ENCODE measurements around the gene SIX5. TPM values are rescaled to one million over a fixed set of nuclear protein-coding genes. Genes with fewer than 3 reads are reported as not detected.

SIX5 gene
- total and polyA plus RNA-seq, 9 of the 15 experiments (the other 6 are each of a cell fraction or from before 2014, with no cell fraction given), result 1.4 to 17.2 (median 7.4) TPM; not detected in 2

DNA sequence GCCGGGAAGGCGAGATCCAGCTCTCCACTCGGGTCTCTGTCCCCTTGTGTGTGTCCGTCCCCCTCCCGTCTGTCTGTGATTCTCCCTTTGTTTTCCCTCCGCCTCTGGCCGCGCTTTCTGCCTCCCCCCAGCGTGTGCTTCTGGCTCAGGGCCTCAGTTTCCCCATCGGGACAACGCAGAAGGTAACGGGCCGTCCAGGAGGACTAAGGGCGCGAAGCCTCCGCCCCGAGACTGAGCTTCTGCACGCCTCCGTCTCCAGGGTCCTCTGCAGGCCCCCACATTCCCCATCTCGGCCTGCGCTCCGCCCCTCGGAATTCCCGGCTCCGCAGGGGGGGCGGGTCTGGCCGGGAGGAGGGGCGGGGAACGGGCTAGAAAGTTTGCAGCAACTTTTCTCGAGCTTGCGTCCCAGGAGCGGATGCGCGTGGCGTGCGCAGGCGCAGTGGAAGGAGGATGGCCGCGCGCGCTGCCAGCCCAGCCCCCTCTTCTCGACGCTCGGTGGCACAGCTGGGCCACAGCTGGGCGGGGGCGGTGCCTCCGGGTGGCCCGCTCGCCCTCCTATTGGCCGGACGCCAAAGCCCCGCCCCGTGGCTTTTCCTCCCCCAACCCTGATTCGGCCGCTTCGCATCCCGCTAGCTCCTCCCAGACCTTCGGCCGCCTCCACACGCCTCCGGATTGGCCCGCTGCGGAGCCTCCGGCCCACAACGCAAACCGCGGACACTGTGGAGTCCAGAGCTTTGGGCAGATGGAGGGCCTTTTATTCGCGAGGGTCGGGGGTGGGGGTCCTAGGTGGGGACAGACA is at the start of gene SIX5 (continued):
- TF ChIP-seq, protein P1, sequence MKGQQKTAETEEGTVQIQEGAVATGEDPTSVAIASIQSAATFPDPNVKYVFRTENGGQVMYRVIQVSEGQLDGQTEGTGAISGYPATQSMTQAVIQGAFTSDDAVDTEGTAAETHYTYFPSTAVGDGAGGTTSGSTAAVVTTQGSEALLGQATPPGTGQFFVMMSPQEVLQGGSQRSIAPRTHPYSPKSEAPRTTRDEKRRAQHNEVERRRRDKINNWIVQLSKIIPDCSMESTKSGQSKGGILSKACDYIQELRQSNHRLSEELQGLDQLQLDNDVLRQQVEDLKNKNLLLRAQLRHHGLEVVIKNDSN (CRISPR knock-in tag; IDR thresholded peaks at IDR 0.05), result no peak
- TF ChIP-seq ZBED1 (IDR thresholded peaks at IDR 0.05) (peak; percentile 87; the same call in 1 of the 2 replicates), FOXK1 (CRISPR knock-in tag; IDR thresholded peaks at IDR 0.05; ENCODE audit: borderline replicate concordance) (no peak), ZBTB1 (CRISPR knock-in tag; IDR thresholded peaks at IDR 0.05; ENCODE audit: borderline replicate concordance, low read depth) (peak; percentile 30; the same call in 1 of the 2 replicates), CREM (IDR thresholded peaks at IDR 0.05; ENCODE audit: low read depth) (peak; percentile 89), HDAC2 (IDR thresholded peaks at IDR 0.05) (0 out of 2 replicates have a peak, but pooled peaks have one; percentile 56), SMC3 (conservative IDR thresholded peaks at IDR 0.05; ENCODE audit: insufficient read depth, low read depth, low read length) (no peak), ARID2 (IDR thresholded peaks at IDR 0.05) (no peak), NCOA1 (IDR thresholded peaks at IDR 0.05; ENCODE audit: low read depth) (no peak), PHF8 (IDR thresholded peaks at IDR 0.05; ENCODE audit: borderline replicate concordance, low read length) (peak; percentile 58; the same call in 1 of the 2 replicates), NCOA6 (IDR thresholded peaks at IDR 0.05) (no peak), ZC3H8 (IDR thresholded peaks at IDR 0.05) (no peak), KAT8 (IDR thresholded peaks at IDR 0.05; ENCODE audit: low read depth) (no peak), ESRRA (IDR thresholded peaks at IDR 0.05; ENCODE audit: borderline replicate concordance, low read depth) (peak; percentile 63; the same call in 1 of the 2 replicates), NFXL1 (CRISPR knock-in tag; IDR thresholded peaks at IDR 0.05) (no peak), ZNF586 (CRISPR knock-in tag; conservative IDR thresholded peaks at IDR 0.05) (no peak), MBD2 (IDR thresholded peaks at IDR 0.05; ENCODE audit: borderline replicate concordance, low read depth) (peak; percentile 75; the same call in 1 of the 2 replicates)
- TF ChIP-seq, protein P2, sequence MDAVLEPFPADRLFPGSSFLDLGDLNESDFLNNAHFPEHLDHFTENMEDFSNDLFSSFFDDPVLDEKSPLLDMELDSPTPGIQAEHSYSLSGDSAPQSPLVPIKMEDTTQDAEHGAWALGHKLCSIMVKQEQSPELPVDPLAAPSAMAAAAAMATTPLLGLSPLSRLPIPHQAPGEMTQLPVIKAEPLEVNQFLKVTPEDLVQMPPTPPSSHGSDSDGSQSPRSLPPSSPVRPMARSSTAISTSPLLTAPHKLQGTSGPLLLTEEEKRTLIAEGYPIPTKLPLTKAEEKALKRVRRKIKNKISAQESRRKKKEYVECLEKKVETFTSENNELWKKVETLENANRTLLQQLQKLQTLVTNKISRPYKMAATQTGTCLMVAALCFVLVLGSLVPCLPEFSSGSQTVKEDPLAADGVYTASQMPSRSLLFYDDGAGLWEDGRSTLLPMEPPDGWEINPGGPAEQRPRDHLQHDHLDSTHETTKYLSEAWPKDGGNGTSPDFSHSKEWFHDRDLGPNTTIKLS (IDR thresholded peaks at IDR 0.05; ENCODE audit: borderline replicate concordance, low read depth), result peak; percentile 42; the same call in 1 of the 2 replicates
- TF ChIP-seq, protein P3, sequence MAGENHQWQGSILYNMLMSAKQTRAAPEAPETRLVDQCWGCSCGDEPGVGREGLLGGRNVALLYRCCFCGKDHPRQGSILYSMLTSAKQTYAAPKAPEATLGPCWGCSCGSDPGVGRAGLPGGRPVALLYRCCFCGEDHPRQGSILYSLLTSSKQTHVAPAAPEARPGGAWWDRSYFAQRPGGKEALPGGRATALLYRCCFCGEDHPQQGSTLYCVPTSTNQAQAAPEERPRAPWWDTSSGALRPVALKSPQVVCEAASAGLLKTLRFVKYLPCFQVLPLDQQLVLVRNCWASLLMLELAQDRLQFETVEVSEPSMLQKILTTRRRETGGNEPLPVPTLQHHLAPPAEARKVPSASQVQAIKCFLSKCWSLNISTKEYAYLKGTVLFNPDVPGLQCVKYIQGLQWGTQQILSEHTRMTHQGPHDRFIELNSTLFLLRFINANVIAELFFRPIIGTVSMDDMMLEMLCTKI (IDR thresholded peaks at IDR 0.05; ENCODE audit: partially characterized antibody), result no peak
- TF ChIP-seq, protein P4, sequence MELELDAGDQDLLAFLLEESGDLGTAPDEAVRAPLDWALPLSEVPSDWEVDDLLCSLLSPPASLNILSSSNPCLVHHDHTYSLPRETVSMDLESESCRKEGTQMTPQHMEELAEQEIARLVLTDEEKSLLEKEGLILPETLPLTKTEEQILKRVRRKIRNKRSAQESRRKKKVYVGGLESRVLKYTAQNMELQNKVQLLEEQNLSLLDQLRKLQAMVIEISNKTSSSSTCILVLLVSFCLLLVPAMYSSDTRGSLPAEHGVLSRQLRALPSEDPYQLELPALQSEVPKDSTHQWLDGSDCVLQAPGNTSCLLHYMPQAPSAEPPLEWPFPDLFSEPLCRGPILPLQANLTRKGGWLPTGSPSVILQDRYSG (tag; conservative IDR thresholded peaks at IDR 0.05; ENCODE audit: low read depth), result no peak
- TF ChIP-seq, protein P5, sequence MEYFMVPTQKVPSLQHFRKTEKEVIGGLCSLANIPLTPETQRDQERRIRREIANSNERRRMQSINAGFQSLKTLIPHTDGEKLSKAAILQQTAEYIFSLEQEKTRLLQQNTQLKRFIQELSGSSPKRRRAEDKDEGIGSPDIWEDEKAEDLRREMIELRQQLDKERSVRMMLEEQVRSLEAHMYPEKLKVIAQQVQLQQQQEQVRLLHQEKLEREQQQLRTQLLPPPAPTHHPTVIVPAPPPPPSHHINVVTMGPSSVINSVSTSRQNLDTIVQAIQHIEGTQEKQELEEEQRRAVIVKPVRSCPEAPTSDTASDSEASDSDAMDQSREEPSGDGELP (CRISPR knock-in tag; IDR thresholded peaks at IDR 0.05; ENCODE audit: borderline replicate concordance), result peak; percentile 100
- TF ChIP-seq, protein P6, sequence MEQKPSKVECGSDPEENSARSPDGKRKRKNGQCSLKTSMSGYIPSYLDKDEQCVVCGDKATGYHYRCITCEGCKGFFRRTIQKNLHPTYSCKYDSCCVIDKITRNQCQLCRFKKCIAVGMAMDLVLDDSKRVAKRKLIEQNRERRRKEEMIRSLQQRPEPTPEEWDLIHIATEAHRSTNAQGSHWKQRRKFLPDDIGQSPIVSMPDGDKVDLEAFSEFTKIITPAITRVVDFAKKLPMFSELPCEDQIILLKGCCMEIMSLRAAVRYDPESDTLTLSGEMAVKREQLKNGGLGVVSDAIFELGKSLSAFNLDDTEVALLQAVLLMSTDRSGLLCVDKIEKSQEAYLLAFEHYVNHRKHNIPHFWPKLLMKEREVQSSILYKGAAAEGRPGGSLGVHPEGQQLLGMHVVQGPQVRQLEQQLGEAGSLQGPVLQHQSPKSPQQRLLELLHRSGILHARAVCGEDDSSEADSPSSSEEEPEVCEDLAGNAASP (IDR thresholded peaks at IDR 0.05), result no peak
